Esophagus mucosa (tissue), 1 donor: ENCODE results near the gene MLX. TPM values are rescaled to one million over a fixed set of nuclear protein-coding genes. Genes with fewer than 3 reads are reported as not detected.
A peak's percentile ranks its signal among the peaks of the same experiment; 100 is the strongest.
"Not testable (repeated sequence)": the region's sequence is repeated elsewhere in the genome, so short reads cannot be mapped to it uniquely, and the experiment has no call there.

ENCODE experiments used
- ATAC-seq: fragments of 200-7000 bp; cut with Tn5 transposase; one replicate; pipeline ENCODE4 v1.9.1; 2020
- total RNA-seq: library from RNA; stranded (reverse); gene quantifications from one replicate; pipeline ENCODE4 v1.2.4, GENCODE V29; 2023
- donor health status: DM: yes; HTN: yes; CAD: no.

The MLX gene
- total RNA-seq, 1 donor from 2014 or later, result 33.8 TPM

DNA sequence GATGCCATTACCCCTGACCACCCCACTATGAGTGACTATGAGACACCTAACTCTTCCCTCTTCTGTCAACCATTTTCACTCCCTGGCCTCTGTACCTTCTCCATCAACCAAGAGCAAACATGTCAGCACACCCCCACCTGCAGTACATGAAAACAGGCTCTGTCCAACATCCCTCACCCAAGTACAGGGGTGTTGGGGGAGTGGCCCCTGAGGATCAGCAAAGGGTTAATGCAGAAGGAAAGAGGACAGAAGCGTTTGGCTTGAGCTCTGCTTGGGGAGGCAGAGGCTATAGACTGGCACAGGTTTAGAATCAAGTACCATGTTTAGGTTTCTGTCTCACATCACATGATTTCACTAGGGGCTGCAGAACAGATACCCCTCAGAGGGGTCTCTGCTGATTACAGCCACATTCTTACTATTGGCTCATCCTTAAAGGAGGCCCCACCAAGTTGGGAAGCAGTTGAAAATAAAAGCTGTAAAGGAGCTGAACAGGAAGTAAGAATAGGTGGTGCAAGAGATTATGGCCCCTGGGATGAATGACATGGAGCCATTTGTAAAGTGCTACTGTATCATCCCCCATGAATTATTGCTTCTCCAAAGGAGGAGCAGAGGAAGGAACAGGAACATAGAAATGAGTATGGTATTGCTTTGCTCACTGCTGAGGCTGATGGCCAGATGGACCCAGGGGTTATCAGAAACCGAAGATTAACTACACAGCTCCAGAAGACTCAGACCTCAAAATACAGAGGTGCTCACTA lies 13.1 kb downstream of the MLX start:
- no peak for ATAC-seq

DNA sequence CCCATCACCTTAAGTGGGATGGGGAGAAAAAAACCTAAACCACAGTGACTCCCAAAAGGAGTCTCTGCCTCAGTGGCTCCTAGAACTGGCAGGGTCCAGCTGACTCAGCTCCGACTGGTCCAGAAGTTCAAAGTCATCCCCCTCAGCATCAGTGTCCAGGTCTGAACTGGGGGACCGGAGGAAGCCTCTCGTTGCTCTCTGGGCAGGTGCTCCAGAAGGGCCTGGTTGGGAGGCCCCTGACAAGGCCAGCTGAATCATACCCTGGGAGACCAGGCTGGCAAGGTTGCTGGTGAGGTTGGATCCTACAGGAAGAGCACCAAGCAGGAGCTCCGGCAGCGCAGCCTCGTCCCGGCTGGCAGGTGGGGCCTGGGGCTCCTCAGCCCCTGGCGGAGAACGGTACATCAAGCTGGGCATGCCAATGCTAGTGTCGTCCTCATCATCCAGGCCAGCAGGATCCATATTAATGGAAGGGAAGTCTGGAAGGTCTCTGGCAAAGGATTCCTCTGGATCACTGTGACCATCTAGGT lies 14.9 kb downstream of the MLX start:
- no peak for ATAC-seq

DNA sequence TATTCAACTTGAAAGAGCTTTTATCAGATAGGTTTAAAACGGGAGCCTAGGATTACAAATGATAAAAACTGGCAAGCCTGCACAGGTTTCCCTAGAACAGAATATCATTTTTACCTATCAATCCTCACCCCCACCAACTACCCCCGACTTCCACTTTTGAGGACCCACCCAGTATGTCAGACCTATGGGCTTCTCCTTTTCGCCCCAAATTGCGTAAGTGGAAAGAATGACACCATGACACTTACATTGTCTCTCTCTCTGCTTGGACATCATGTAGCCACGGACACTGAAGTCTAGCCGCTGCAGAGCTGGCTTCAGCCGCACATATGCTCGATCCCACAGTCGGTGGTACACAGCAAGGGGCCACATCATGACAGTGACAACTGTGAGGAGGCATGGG lies 18.0 kb downstream of the MLX start:
- no peak for ATAC-seq

DNA sequence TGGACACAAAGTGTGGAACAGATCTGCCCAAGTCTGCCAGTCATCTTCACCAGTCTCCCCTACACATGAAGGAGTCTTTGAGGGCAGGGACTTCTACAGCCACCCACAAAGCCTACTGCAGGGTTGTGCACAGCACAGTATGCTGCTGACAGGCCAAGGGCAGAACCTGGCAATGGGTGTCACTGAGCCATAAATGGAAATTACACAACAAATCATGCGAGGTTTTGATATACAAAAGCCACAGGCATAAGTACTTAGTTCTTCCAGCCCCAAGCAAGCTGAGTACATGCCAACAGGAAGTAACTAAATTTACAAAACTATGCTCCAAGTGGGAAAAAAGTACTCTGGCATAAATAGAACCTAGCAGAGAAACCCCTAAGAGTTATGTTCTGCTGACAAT lies 18.5 kb downstream of the MLX start:
- ATAC-seq, result peak; percentile 54

DNA sequence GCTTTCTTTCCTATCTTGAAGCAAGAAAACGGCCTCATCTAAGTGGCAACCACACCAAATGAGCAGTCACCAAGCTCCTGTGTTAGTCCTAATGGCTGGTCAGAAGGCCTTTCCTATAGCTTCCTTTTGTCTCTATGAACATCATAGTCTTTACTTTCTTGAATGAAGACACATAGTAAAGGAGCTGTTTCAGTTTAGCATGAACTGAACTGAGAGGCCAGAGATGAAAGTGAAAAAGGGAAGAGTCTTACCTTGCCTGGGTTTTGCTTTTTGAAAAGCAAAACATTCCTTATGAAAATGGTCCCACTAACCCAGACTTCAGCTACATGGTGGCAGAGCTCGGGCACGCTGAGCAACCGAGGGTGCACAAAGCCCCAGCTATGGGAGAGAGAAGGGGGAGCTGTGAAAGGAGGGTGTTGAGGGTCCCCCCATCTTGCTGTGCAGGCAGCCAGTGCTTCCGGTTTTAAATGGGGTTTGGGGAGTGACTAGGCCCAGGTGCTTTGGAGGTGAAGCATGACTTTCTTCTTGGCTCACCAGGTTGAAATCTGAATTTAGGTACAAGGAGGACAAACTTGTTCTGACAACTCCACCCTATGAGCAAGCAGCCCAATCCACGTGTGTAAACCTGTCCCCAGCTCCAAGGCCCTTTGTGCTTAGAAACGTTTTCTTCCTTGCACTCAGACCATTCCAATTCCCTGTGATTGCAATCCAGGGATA lies 19.8 kb downstream of the MLX start:
- ATAC-seq, result peak; percentile 88

DNA sequence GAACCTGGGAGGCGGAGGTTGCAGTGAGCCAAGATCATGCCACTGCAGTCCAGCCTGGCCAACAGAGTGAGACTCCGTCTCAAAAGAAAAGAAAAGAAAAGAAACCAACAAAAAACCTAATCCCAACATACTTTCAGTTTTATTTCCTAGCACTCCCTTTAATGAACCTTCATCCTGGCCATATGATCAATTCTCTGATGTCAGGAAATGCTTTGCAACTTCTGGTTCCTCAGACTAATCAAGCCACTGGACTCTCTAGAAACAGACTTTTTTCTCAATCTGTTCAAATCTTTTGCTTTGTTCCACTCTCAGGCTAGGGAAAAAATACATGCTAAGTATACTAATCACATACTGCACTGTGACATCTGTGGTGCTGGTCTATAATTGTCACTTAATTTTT lies 24.0 kb downstream of the MLX start:
- no peak for ATAC-seq

DNA sequence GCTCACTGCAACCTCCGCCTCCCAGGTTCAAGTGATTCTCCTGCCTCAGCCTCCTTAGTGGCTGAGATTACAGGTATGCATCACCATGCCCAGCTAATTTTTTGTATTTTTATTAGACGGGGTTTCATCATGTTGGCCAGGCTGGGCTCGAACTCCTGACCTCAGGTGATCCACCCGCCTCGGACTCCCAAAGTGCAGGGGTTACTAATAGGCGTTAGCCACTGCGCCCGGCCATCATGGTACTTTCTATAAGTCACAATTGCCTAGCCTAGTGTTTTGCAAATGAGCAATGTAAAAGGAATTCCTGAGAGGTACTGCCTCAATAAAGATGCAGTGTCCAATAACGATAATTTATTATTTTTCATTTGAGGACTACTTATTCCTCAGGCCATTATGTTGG lies 24.5 kb downstream of the MLX start:
- ATAC-seq, result no peak

DNA sequence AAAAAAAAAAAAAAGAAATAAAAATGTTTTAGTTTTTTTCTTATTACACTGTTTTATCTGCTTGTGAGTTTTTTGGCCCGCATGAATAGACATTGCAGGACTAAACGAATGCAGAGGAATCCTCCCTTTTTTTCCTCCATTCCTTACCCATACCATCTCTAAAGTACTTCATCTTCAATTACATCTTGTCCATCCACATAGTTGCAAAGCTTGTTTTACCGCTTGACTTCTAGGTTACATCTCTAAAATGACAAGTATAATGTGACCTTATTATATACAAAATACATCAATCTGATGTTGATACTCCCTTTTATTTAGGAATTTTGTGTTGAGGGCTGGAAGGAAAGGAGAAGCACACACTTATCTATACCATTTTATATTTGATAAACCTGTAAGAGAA lies 29.5 kb downstream of the MLX start:
- no peak for ATAC-seq

DNA sequence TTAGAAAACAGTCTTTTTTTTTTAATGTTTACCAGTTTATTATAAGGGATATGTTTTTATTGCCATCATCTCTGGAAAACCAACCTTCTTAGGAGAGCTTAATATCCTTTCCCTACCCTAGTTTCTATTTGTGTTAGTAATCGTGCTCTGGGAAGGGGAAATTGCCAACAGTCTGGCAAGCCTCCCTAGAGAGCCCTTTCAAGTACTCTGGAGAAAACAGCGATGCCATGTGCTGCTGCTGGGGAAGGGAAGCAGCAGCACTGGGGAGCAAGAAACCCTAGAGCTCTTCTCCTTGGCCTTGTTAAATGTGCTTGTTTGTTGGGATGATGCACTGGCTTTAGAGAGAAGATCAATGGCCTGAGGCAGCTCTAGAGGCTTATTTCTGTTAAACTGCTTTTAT lies 32.0 kb downstream of the MLX start:
- no peak for ATAC-seq

DNA sequence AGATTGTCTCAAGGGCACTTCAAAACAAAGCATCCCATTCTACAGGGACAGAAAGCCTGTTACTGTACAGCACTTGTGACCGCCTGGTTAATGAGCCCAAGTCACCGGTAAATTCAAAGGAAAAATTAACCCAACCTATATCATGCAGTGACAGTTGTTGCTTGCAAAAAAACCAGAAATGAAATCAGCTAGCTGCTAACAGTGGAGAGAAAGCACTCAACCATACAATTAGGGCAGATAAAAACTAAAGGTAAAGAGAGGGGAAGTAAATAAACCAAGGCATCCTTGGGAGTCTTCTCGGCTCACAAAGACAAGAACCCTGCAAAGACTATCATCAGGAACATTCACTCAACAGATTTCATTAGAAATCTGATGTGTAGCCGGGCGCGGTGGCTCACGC lies 36.4 kb downstream of the MLX start:
- ATAC-seq, result no peak

DNA sequence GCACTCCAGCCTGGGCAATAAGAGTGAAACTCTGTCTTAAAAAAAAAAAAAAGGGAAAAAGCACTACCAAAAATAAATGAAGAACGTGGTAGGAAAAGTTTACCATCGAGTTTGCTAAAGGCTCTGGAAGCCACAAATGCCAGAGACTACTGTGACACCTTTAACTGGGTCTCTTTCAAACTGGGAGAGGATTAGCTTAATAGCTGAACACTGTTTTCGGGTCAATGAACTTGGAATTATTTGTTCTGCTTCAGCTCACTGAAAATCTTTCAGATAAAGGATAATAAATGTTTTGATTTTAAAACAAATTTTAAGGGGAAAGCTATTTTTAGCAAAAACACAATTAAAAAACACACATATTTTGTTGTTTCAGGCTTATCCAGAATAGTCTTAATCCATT lies 40.9 kb downstream of the MLX start:
- ATAC-seq, result no peak

DNA sequence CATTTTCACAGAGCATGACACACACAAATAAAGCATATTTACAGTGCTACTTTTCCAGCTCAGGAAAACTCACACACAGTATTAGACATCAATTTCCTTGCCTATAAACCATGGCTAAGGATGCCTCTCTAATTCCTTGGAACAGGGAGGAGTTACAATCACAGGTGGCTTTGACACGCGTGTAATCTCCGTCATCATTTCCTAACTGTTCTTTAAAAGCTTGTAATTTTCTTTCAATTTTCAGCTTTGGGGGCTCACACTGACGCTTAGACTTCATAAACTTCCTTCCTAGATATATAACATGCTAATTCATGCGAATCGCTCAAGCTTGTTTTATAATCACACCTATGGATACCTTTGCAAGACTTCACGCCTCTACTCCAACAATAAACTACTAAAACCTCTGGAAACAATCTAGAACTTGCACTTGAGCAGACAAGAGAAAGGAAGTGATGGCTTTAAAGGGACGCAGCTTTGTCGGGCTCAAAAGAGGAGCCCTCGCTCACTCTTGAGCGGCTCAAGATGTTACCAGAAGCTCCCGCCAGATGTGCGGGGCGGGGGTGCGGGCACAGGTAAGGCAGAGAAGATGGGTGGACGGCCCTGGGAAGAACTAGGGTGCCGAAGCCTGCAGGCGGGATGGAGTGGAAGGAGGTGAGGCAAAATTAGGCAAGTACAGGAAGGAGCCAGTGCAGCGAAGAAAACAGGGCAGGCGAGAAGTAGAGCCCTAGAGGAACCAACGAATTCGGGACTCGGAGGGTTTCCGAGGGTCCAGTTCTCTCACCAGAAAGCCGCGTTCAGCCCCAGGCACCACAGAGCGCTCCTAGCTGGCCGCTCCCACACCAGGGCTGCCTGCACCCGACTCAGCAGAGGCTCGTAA lies 41.6 kb downstream of the MLX start:
- peak; percentile 67 for ATAC-seq

DNA sequence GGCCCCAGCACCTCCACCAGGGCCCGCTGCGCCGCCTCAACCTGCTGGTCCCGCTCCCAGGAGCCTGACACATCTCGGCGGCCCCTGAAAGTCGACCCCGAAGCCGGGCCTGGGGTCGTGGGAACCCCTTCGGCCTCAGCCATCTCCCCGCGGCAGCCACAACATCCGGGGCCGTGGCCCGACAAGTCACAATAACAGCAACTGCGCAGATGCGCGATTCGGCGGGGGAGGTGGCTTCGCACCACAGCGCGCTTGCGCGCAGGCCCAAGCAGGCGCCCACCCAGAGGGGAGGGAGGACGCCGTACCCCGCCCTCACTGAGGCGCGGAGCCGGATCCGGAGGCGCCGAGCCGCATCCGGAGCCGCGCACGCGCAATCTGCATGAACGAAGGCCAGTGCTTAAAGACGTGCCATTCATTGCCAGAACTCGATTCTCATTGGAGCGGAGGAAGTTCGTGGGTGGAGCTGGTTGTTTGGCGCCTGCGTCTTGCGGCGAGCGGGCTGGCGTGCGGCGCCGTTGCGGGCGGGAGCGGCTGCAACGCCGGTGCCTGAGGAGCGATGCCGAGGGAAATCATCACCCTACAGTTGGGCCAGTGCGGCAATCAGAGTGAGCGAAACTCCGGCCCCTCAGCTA lies 42.4 kb downstream of the MLX start, which contains the start of the genes RETREG3 and TUBG1:
Gene RETREG3, minus strand, starts transcription at position 193 of the 632 bp plus-strand sequence. Its CDS starts 50 bp downstream, at position 143.
Gene TUBG1, plus strand, starts transcription at position 502 of the 632 bp plus-strand sequence. Its CDS starts 55 bp downstream, at position 557.
- ATAC-seq, result peak; percentile 97

DNA sequence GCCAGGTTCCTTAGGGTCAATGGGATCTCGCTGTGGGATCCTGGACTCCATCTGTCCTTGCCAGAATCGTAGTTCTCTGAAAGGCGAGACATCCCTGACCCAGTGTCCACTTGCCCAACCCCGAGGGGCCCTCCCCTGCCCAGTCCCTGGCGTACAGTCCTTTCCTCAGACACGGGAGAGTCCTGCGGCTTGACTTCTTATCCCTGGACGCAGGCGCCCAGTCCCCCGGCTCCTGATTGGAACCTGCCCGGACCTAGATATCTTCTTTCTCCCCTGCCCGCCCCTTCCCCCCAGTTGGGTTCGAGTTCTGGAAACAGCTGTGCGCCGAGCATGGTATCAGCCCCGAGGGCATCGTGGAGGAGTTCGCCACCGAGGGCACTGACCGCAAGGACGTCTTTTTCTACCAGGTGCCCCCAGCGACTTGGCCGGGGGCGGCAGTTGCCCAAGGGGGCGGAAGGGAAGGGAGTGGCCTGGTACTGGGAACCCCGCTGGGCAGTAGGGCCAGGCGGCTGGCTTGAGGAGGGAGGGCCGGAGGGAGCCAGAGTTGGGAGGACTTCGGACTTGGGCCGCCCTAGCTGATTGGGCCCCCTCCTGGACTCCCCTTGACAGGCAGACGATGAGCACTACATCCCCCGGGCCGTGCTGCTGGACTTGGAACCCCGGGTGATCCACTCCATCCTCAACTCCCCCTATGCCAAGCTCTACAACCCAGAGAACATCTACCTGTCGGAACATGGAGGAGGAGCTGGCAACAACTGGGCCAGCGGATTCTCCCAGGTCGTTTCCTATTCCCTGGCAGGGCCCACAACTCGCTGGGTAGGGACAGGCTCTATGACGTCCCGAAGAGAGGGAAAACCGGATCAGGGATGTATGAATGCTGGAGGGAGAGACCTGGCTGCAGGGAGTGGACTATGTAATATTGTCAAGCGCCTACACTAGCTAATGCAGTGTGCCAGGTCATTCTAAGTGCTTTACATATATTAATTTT lies 43.2 kb downstream of the MLX start:
- ATAC-seq, result peak; percentile 14

DNA sequence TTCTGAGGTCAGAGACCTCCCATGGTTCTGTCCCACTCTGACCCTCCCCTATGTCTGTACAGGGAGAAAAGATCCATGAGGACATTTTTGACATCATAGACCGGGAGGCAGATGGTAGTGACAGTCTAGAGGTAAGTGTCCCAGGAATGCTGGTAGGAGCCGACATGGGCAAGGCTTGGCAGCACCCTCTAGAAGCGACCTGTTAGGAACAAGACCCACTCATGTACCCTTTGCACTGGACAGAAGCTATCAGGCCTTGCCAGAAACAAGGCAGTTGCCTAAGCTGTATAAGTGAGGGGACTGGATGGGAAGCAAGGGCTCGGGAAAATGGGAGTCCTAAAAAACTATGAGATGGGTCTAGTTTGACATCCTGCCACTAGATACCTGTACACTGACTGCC lies 45.1 kb downstream of the MLX start:
- ATAC-seq, result no peak

DNA sequence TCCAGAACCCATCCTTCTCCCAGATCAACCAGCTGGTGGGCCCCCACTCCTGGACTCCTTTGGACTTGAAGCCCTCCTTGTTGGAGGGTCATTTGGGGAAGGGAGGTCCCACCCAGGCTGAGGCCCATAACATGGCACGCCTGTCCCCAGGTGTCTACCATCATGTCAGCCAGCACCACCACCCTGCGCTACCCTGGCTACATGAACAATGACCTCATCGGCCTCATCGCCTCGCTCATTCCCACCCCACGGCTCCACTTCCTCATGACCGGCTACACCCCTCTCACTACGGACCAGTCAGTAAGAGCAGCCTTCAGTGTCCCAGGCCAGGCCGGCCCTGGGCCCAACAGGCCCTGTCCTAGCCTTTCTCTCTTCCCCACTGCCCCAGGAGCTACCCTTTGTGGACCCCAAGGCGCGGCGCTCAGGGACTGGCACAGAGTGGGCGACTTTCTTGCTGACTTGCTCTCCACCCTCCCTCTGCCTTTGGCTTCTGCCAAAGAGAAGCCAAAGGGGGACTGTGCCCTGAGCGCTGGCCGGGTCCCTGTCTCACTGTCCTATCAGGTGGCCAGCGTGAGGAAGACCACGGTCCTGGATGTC lies 46.9 kb downstream of the MLX start:
- no peak for ATAC-seq

DNA sequence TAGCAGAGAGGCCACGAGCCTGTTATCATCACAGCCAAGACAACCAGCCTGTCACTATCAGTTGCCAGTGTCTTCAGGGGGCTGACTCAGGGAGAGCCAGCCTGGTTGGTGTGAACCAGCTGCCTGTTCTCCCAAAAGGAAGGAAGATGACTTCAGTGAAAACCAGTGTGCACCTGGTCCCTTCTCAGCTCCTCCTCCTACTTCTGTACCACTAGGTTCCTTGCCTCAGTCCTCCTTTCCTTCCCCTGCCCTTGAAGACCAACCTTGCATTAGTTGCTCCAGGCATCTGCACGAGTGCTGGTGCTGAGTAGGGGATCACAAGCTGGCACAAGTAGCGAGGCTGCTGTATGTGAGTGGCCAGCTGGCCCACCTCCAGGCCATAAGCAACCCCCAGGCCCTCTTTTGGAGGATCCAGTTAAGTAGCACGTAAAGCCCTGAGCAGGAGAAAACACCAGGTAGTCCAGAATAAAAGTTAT lies 51.1 kb downstream of the MLX start:
- ATAC-seq, result peak; percentile 13

DNA sequence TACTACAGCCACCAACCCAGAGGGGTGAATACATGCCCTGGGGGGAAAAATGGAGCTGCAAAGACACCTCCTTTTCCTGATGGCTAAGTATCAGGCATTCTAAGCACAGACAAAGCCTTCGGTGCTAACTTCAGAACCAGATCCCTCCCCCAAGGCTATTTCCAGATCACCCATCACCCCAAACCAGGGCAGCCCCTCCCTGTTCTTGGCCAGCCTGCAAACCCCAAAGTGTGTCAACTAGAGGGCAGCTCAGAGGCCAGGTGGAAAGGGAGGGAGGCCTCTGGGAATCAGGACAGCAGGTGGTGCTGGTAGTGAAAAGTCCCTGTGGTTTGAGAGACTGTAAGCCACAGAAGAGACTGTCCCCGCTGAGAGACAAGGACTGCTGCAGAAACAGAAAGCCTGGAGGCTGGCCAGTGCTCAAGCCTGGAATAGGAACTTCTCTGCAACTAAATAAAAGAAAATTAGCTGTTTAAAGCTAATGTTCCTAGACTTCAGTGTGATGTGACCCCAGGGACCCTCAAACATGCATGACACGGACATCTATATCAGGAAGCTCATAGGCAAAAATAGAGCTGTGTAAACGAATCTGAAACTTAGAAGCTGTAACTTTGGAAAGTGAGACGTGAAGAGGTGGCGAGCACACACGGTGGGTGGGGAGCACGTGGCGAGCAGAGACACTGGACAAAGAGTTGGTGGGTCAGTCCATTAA lies 51.7 kb downstream of the MLX start:
- peak; percentile 71 for ATAC-seq

DNA sequence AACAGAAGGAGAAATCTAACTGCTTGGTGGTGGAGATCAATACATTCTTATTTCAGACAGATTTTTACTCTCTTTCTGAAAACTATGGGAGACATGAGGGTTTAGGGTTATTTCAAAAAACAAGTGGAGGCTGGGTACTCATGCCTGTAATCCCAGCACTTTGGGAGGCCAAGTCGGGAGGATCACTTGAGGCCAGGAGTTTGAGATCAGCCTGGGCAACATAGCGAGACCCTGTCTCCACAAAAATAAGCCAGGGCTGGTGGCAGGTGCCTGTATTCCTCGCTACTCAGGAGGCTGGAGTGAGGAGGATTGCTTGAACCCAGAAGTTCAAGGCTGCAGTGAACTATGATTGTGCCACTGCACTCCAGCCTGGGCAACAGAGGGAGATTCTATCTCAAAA lies 55.1 kb downstream of the MLX start:
- ATAC-seq, result not testable (repeated sequence)
